22Rv1 (cell line): ENCODE data around the gene TSPAN5.

ENCODE experiments used
- H3K27ac ChIP-seq: fragments of 450-650 bp; 2 replicates; pipeline ENCODE4 v1.5.1; 2017
- CTCF ChIP-seq: fragments of 450-650 bp; IDR thresholded peaks from 2 replicates; pipeline ENCODE4 v1.5.1; 2017; ENCODE audit warnings: mild to moderate bottlenecking
- ZFX ChIP-seq: fragments of 450-650 bp; IDR thresholded peaks from 2 replicates; pipeline ENCODE4 v1.6.1; 2017; ENCODE audit warnings: antibody characterized with exemption, borderline replicate concordance

Gene TSPAN5

GRCh38 chr4:98567611-98568010 lies 90.8 kb downstream of the TSPAN5 start:
- no peak for TF ChIP-seq ZFX
- no peak for TF ChIP-seq CTCF
- H3K27ac ChIP-seq: no peak overlapping the region

GRCh38 chr4:98566361-98567008 lies 91.9 kb downstream of the TSPAN5 start:
- TF ChIP-seq ZFX: no peak
- TF ChIP-seq CTCF: no peak
- no peak overlapping the region for H3K27ac ChIP-seq

GRCh38 chr4:98565681-98566301 lies 92.6 kb downstream of the TSPAN5 start:
- H3K27ac ChIP-seq: no peak overlapping the region

GRCh38 chr4:98564852-98565251 lies 93.6 kb downstream of the TSPAN5 start:
- no peak overlapping the region for H3K27ac ChIP-seq
- TF ChIP-seq CTCF: no peak
- no peak for TF ChIP-seq ZFX

More at GRCh38 chr4:98565681-98566301, 92.6 kb downstream of the TSPAN5 start:
- TF ChIP-seq ZFX: no peak

GRCh38 chr4:98560321-98560720 lies 98.1 kb downstream of the TSPAN5 start:
- no peak overlapping the region for H3K27ac ChIP-seq
- TF ChIP-seq ZFX (no peak), CTCF (no peak)

- TF ChIP-seq ZFX (no peak), CTCF (no peak)
- H3K27ac ChIP-seq: no peak overlapping the region
Observed at GRCh38 chr4:98558471-98559169, 99.8 kb downstream of the TSPAN5 start.

- TF ChIP-seq CTCF: no peak
- no peak overlapping the region for H3K27ac ChIP-seq
Observed at GRCh38 chr4:98557194-98557892, 101.1 kb downstream of the TSPAN5 start.
